Measurements from ENCODE around the gene CYGB. TPM values are rescaled to one million over a fixed set of nuclear protein-coding genes. Genes with fewer than 3 reads are reported as not detected.
A peak's percentile ranks its signal among the peaks of the same experiment; 100 is the strongest.
"Not testable (repeated sequence)": the region's sequence is repeated elsewhere in the genome, so short reads cannot be mapped to it uniquely, and the experiment has no call there.

The CYGB gene
- total RNA-seq, 2 experiments from 2014 or later: 0.44 to 0.57 TPM

- Histone ChIP-seq H3K4me2 (ENCODE audit: low read length) (no peak overlapping the region), H4K20me1 (ENCODE audit: insufficient read depth, low read length) (no peaks in the 10 kb centered on the region), H3K9me3 (ENCODE audit: low read length) (no peaks in the 10 kb centered on the region), H3K4me3 (ENCODE audit: low read depth, low read length, poor library complexity, severe bottlenecking) (no peak overlapping the region), H3K36me3 (ENCODE audit: insufficient read depth, low read length) (no peaks in the 10 kb centered on the region), H3K4me1 (ENCODE audit: insufficient read depth, low read length, poor library complexity, severe bottlenecking) (peaks cover 22% of the 10 kb centered on the region), H3K27ac (ENCODE audit: low read depth, low read length, poor library complexity, severe bottlenecking) (no peak overlapping the region), H3K79me2 (ENCODE audit: insufficient read depth, low read depth, low read length) (no peaks in the 10 kb centered on the region), H2AFZ (ENCODE audit: low read length) (no peak overlapping the region), H3K9me2 (ENCODE audit: insufficient read depth, low read length) (no peaks in the 10 kb centered on the region)
- no TSS peak for BruUV-seq (replicated peaks)
- TF ChIP-seq EZH2phosphoT487 (IDR thresholded peaks at IDR 0.05; ENCODE audit: borderline replicate concordance, low read depth, low read length): no peak
- no peak for TF ChIP-seq CTCF (conservative IDR thresholded peaks at IDR 0.05; ENCODE audit: low read length)
- CTCF ChIA-PET (ENCODE audit: unreplicated experiment): no interaction called here
- intact Hi-C loops (cut with micrococcal nuclease; ENCODE audit: unreplicated experiment): no loop called here
- POLR2A ChIA-PET: interaction anchor here (0.7 to 1.2 kb wide), 5 partner anchors 10 to 154 kb away, joined by 3 to 6 read pairs (median 3); no protein-coding TSS in a partner anchor
- no peak for DNase-seq (ENCODE audit: low spot score)
These were observed 26.7 kb downstream of the CYGB start for GRCh38 chr17:76510831-76511244.

DNA sequence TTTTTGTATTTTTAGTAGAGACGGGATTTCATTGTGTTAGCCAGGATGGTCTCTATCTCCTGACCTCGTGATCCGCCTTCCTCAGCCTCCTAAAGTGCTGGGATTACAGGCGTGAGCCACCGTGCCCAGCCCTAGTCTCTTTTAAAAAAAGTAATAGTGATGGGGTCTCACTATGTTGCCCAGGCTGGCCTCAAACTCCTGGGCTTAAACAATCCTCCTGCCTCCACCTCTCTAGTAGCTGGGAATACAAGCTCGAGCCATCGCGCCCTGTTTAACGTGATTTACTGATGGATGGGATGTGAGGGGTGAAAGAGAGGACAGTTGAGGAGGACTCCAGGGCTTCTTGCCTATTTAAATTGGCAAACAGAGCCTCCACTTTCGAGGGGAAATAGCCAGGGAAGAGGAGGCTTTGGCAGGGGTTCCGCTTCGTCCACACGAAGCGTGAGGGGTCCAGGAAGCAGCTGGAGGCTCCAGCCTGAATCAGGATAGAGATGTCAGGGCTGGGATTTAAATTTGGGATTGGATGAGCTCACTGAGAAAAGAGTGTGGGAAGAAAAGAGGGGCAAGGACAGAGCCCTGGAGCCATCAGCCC, 28.9 kb downstream of the CYGB start:
- H4K20me1 ChIP-seq (ENCODE audit: insufficient read depth, low read length); H3K9me3 ChIP-seq (ENCODE audit: low read length); H2AFZ ChIP-seq (ENCODE audit: low read length); BruUV-seq (replicated peaks); H3K36me3 ChIP-seq (ENCODE audit: insufficient read depth, low read length); H3K4me3 ChIP-seq (ENCODE audit: low read depth, low read length, poor library complexity, severe bottlenecking); H3K9me2 ChIP-seq (ENCODE audit: insufficient read depth, low read length); H3K27ac ChIP-seq (ENCODE audit: low read depth, low read length, poor library complexity, severe bottlenecking); H3K4me2 ChIP-seq (ENCODE audit: low read length); DNase-seq (ENCODE audit: low spot score); H3K79me2 ChIP-seq (ENCODE audit: insufficient read depth, low read depth, low read length): not testable (repeated sequence)
- intact Hi-C loops (cut with micrococcal nuclease; ENCODE audit: unreplicated experiment): loop anchor here (5.0 kb wide), 1 partner anchor 39 kb away; no protein-coding TSS in a partner anchor
- POLR2A ChIA-PET: interaction anchor here (0.5 to 3.1 kb wide), 6 partner anchors 12 to 100 kb away, joined by 3 to 12 read pairs (median 4); no protein-coding TSS in a partner anchor
- CTCF ChIA-PET (ENCODE audit: unreplicated experiment): interaction anchor here (1.1 to 3.6 kb wide), 2 partner anchors 50 to 86 kb away, joined by 3 to 13 read pairs; no protein-coding TSS in a partner anchor
- peaks cover 30% of the 10 kb centered on the region for H3K4me1 ChIP-seq (ENCODE audit: insufficient read depth, low read length, poor library complexity, severe bottlenecking)

DNA sequence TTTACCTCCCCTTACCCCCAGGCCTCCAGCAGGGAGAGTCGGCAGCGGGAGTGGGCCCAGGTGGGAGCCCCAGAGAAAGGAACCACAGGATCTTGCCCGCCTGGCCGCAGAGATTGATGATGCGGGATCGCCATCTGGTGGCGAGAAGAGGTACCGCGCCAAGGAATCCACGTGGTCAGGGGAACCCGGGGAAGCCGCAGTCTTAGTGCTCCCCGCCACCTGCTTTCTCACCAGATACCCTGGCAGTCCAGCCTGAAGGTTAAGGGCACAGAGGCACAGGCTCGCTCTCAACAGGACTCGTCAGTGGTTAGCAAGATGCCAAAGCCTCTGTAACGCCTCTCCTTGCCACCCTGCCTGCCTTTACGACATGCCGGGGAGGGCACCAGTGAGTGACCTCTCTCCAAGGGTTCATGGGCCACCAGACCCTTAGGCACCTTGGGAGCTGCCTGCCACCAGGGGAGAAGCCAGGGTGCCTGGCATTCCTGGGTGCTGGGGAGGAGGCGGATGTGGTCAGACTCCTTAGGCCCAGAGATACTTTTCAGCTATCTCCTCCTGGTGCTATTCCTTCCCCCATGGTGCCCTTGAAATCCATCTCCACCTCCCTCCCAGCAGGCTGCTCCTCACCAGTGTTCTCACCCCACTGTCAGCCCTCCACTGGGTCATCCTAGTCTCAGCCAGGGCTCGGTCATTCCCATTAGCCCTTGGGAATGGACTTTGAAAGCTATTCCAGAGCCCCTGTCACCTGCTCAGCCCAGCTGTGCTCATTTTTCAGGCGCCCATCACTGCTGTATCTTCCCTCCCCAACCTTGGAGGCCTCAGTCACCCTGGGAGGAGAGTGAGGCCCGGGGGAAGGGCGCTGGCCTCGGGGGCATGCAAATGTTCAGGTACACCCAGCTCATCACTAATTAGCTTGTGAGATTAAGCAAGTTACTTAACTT, 30.8 kb downstream of the CYGB start:
- DNase-seq (ENCODE audit: low spot score): peak; percentile 90
- Histone ChIP-seq H3K9me3 (ENCODE audit: low read length) (no peaks in the 10 kb centered on the region), H3K27ac (ENCODE audit: low read depth, low read length, poor library complexity, severe bottlenecking) (peak overlapping the region; percentile 31), H3K36me3 (ENCODE audit: insufficient read depth, low read length) (no peaks in the 10 kb centered on the region), H3K4me2 (ENCODE audit: low read length) (peak overlapping the region; percentile 42), H3K9me2 (ENCODE audit: insufficient read depth, low read length) (no peaks in the 10 kb centered on the region), H2AFZ (ENCODE audit: low read length) (peak overlapping the region; percentile 88), H4K20me1 (ENCODE audit: insufficient read depth, low read length) (no peaks in the 10 kb centered on the region), H3K4me3 (ENCODE audit: low read depth, low read length, poor library complexity, severe bottlenecking) (no peak overlapping the region), H3K79me2 (ENCODE audit: insufficient read depth, low read depth, low read length) (no peaks in the 10 kb centered on the region), H3K4me1 (ENCODE audit: insufficient read depth, low read length, poor library complexity, severe bottlenecking) (peaks cover 48% of the 10 kb centered on the region)
- no TSS peak for BruUV-seq (replicated peaks)
- POLR2A ChIA-PET: interaction anchor here (0.7 to 3.1 kb wide), 7 partner anchors 15 to 99 kb away, joined by 3 to 12 read pairs (median 5); no protein-coding TSS in a partner anchor
- intact Hi-C loops (cut with micrococcal nuclease; ENCODE audit: unreplicated experiment): loop anchor here (1.0 to 5.0 kb wide), 5 partner anchors 40 to 203 kb away; no protein-coding TSS in a partner anchor
- TF ChIP-seq EZH2phosphoT487 (IDR thresholded peaks at IDR 0.05; ENCODE audit: borderline replicate concordance, low read depth, low read length) (no peak), CTCF (conservative IDR thresholded peaks at IDR 0.05; ENCODE audit: low read length) (peak; percentile 100)
- CTCF ChIA-PET (ENCODE audit: unreplicated experiment): interaction anchor here (0.6 to 3.6 kb wide), 6 partner anchors 26 to 122 kb away, joined by 3 to 13 read pairs (median 4); partner anchors contain the start of gene AANAT
